Measurements from ENCODE around the gene NAALADL2. TPM values are rescaled to one million over a fixed set of nuclear protein-coding genes. Genes with fewer than 3 reads are reported as not detected.

NAALADL2 gene
- total RNA-seq, 4 donors from 2014 or later, result 0.36 to 9.2 (median 0.63) TPM

GRCh38 chr3:175057401-175057800 lies 198.3 kb downstream of the NAALADL2 start:
- no peak for TF ChIP-seq CTCF (IDR thresholded peaks at IDR 0.05 in 4 of 5, conservative IDR thresholded peaks at IDR 0.05 in 1 of 5)
- TF ChIP-seq POLR2A (IDR thresholded peaks at IDR 0.05), result no peak
- Histone ChIP-seq H3K4me1 (no peaks in the 10 kb centered on the region), H3K9me3 (no peaks in the 10 kb centered on the region), H3K36me3 (no peaks in the 10 kb centered on the region), H3K27ac (no peak overlapping the region), H3K27me3 (no peaks in the 10 kb centered on the region), H3K4me3 (no peak overlapping the region)
- in situ Hi-C loops (cut with MboI; ENCODE audit: low sequenced_read_pairs in 4 of 4), result no loop called here
- intact Hi-C loops (cut with DNase I; ENCODE audit: low total_unique reads), result loop anchor here (5.0 kb wide), 1 partner anchor 655 kb away; no protein-coding TSS in a partner anchor
- no peak for DNase-seq
- no peak for ATAC-seq

- no peaks in the 10 kb centered on the region for H3K9me3 ChIP-seq
- intact Hi-C loops (cut with DNase I; ENCODE audit: low total_unique reads), result loop anchor here (5.0 kb wide), 1 partner anchor 657 kb away; no protein-coding TSS in a partner anchor
- H3K4me1 ChIP-seq, result no peaks in the 10 kb centered on the region
- TF ChIP-seq POLR2A (IDR thresholded peaks at IDR 0.05), result no peak
- no peak for TF ChIP-seq CTCF (IDR thresholded peaks at IDR 0.05 in 4 of 5, conservative IDR thresholded peaks at IDR 0.05 in 1 of 5)
- no peaks in the 10 kb centered on the region for H3K36me3 ChIP-seq
- no peak for ATAC-seq
- H3K27me3 ChIP-seq, result no peaks in the 10 kb centered on the region
- H3K4me3 ChIP-seq, result no peak overlapping the region
- no peak for DNase-seq
- in situ Hi-C loops (cut with MboI; ENCODE audit: low sequenced_read_pairs in 4 of 4), result no loop called here
- H3K27ac ChIP-seq, result no peak overlapping the region
Measured at GRCh38 chr3:175059788-175060187, 200.7 kb downstream of the NAALADL2 start.

GRCh38 chr3:175065497-175065896 lies 206.4 kb downstream of the NAALADL2 start:
- DNase-seq (no peak), ATAC-seq (no peak)
- H3K27ac ChIP-seq, result no peak overlapping the region
- H3K4me1 ChIP-seq, result no peaks in the 10 kb centered on the region
- intact Hi-C loops (cut with DNase I; ENCODE audit: low total_unique reads), result no loop called here
- H3K36me3 ChIP-seq, result no peaks in the 10 kb centered on the region
- no peak for TF ChIP-seq POLR2A (IDR thresholded peaks at IDR 0.05)
- TF ChIP-seq CTCF (IDR thresholded peaks at IDR 0.05 in 4 of 5, conservative IDR thresholded peaks at IDR 0.05 in 1 of 5), result no peak
- H3K27me3 ChIP-seq, result no peaks in the 10 kb centered on the region
- H3K9me3 ChIP-seq, result no peaks in the 10 kb centered on the region
- in situ Hi-C loops (cut with MboI; ENCODE audit: low sequenced_read_pairs in 4 of 4), result no loop called here
- no peak overlapping the region for H3K4me3 ChIP-seq

GRCh38 chr3:175066617-175067415 lies 207.7 kb downstream of the NAALADL2 start:
- no peak overlapping the region for H3K4me3 ChIP-seq
- ATAC-seq (no peak), DNase-seq (no peak)
- no peak overlapping the region for H3K27ac ChIP-seq
- no peak for TF ChIP-seq CTCF (IDR thresholded peaks at IDR 0.05 in 4 of 5, conservative IDR thresholded peaks at IDR 0.05 in 1 of 5)
- TF ChIP-seq POLR2A (IDR thresholded peaks at IDR 0.05), result no peak
- no peaks in the 10 kb centered on the region for H3K36me3 ChIP-seq
- no peaks in the 10 kb centered on the region for H3K4me1 ChIP-seq
- H3K9me3 ChIP-seq, result no peaks in the 10 kb centered on the region
- intact Hi-C loops (cut with DNase I; ENCODE audit: low total_unique reads), result no loop called here
- no peaks in the 10 kb centered on the region for H3K27me3 ChIP-seq
- in situ Hi-C loops (cut with MboI; ENCODE audit: low sequenced_read_pairs in 4 of 4), result no loop called here

All from gastrocnemius medialis (tissue), 4 donors.